HPDE6-E6E7 (cell line): ENCODE measurements around the gene MGLL.
A peak's percentile ranks its signal among the peaks of the same experiment; 100 is the strongest.

Experiments
- DNase-seq: peaks from one replicate; pipeline ENCODE4 v3.0.0; 2011; ENCODE audit warnings: missing footprints; ENCODE audit errors: extremely low spot score

Gene MGLL

GRCh38 chr3:127758013-127758412 lies 64.3 kb downstream of the MGLL start:
- no peak for DNase-seq

- DNase-seq: no peak
These were observed 67.0 kb downstream of the MGLL start for GRCh38 chr3:127755305-127755681.

- no peak for DNase-seq
These were observed 67.7 kb downstream of the MGLL start for GRCh38 chr3:127754411-127755304.

GRCh38 chr3:127753898-127754410 lies 68.4 kb downstream of the MGLL start:
- DNase-seq: no peak

DNA sequence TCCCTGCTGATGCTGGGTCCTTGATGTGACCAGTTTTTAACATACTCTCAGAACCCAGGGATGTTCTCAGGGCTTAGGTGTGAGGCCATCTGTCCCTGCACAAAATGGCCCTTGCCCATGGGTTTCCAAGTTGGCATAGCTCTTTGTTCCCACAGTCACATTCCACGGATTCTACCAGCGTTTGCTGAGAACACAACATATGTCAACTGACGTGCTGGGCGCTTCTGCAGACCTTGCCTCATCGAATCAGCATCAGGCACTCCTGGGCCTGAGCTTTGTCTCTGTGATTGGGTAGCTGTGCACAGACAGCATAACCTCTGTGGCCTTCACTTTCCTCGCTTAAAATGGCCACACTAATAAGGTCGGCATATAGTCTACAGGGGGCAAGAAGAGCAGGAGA lies 69.0 kb downstream of the MGLL start:
- no peak for DNase-seq

GRCh38 chr3:127751782-127752181 lies 70.5 kb downstream of the MGLL start:
- DNase-seq: no peak

DNA sequence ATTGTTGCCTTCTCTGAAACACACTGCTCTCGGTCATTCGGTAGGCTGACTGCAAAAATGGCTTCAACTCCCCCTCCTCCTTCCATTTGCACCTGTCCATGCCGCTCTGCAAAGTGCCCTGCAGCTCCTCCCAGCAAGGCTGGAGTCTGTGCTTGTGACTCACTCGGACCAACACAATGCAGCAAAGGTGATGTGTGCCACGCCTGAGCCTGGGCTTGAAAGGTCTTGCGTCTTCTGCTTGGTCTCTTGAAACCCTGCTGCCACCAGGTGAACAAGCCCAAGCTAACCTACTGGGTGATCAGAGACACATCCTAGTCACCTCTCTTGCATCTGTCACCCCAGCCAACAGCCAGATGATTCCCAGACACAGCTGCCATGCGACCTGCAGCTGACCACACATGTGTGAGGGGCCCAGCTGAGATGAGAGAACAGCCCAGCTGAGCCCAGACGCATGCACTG lies 71.1 kb downstream of the MGLL start:
- DNase-seq: peak; percentile 36

DNA sequence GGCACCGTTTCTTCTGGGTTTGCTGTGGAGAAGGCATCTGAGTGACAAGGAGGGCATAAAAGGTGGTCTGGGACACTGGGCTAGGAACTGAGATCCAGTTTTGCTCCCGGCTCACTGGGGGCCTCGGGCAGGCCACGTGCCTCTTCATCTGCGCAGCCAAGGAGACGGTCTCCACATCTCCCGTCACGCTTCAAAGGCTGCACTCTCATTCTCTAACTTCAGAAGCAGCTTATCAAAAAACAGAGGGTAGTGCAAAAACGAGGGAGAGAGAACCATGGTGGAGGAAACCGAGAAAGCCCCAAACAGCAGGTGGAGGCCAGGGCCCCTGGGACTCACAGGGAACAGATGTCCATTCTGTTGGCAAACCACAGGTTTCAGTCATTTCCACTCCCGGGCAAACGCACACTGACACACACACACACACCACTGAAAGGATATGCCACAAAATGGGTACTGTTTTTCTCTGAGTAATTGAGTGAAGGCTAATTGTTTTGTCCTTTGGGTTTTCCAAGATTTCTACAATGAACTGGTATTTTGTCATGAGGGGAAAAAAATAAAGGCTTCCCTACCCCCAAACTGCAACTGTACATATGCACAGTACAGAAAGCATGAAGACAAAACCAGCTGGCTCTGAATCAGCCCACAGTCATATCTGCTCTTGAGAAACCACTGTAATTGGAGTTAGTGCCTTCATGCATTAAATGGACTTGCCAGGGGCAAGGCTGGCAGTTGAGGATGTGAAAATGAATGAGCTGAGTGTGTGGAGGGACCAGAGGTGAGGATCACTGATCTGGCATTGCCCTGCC lies 71.9 kb downstream of the MGLL start:
- peak; percentile 61 for DNase-seq

- DNase-seq: no peak
These were observed 72.5 kb downstream of the MGLL start for GRCh38 chr3:127749787-127750225.

DNA sequence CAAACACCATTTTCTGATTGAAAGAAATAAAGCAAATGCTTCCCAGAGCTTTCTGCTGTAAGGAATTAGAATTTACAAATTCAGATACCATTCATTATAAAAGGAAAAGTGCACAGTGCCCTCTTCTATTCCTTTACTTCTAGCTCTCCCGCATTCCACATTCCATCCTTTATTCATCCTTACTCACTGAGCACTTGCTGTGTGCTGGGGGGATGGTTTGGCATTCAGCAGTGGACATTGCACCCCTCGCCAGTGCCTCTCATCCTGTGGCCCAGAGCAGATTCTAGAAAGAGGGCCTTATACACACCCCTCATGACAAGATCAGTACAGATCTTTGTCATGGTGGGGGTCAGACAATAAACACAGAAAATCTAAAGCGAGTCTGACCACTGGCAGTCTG lies 73.0 kb downstream of the MGLL start:
- no peak for DNase-seq

GRCh38 chr3:127748754-127749327 lies 73.5 kb downstream of the MGLL start:
- DNase-seq: no peak

GRCh38 chr3:127747751-127748521 lies 74.4 kb downstream of the MGLL start:
- peak; percentile 36 for DNase-seq

GRCh38 chr3:127747066-127747465 lies 75.2 kb downstream of the MGLL start:
- no peak for DNase-seq

DNA sequence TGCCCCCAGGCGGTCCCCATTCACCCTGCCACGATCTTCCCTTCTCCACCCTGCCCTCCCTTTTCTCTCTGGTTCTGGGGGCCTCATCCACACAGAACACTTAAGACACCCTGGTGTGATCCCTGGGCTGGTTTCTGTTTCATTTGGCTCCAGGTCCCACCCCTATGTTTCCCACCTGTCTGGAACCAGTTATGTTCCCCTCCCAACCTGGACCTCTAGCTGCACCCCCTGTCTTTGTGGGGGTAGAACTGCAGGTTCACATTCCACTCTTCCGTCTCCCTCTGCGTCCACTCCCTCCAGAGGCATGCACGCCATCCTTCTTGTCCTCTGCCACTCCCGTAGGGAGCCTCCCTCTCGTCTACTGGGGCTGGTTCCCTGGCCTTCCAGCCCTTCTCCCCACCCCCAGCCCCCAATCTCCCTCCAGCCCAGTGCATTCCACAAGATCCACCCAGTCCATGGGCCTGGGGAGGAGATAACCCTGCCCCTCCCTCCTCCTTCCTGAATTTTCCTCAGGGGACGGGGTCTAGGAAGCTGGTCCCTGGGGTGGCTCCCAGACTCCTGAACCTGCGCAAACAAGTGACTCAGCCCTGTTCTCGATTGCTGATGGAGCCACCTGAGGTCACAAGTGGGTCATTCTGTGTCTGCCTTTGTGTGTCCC lies 75.8 kb downstream of the MGLL start:
- no peak for DNase-seq

DNA sequence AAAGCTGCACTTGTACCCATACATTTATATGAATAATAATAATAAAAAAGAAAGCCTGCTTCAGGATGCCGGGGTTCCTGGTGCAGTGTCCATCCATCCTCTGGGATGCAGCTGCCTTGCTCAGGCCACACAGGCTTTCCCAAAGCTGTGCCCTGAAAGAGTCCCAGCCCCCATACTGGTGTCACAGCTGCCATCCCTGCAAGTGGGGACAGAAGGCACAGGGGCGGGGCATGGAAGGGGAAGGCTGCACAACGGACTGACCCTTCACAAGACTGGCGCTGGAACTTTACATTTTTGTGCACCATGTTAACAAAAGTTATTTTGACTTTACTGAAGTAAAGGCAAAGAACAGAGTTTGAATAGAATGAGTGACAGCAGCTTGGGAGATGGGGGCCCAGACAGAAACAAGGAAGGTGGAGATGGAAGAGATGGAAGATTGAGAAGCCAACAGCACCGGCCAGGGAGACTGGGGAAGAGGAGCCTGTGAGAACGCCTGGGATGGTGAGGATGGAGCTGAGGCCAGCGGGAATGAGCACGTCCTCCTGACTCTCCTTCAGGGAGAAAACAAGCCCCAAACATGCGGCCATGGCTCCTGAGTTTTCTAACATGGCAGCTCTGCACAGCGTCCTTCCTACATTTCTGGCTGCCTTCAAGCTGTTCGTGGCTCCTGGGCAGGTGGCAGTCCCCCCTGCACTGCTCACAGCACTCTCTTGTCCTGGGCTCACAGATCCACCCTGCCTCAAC lies 76.5 kb downstream of the MGLL start:
- no peak for DNase-seq

GRCh38 chr3:127744875-127745274 lies 77.4 kb downstream of the MGLL start:
- DNase-seq: no peak

GRCh38 chr3:127744253-127744815 lies 78.0 kb downstream of the MGLL start:
- no peak for DNase-seq

DNA sequence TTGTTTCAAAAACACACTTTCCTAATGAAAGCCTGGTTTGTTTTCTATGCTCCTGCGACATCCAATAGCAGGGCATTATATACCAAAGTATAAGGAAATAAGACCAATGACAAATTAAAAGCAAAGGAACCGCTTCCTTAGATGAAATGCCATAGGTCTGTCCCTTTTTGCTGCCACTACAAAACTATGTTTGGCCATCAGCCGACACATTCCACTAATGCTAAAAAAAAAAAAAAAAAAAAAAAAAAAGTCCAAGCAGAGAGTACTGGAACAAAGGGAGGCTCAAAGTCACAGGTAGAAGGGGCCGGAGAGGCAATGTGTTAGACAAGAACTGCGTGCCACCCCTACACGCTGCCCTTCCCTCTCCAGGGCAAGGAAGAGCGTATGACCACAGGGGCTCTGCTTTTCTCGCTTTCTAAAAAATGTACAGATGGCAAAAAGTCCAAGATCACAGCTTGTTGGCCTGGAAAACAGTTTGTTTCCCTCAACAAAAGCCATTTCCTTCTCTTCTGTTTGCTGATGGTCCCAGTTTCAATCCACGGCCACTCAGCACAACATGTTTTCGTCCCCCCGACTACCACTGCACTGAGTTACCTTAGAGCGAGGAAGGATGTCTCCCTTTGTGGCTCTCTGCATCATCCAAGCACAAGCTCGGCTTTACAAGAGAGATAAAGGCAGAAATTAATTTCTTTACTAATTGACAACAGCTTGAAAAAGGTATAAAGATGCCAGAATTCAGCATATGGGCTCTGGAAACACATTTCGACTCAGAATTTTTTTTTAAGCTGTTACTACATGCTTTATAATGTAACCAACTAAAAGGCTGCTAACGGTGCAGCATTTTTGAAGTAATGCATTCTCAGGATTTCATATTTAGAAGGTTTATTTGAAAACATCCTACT lies 78.7 kb downstream of the MGLL start:
- DNase-seq: no peak

GRCh38 chr3:127742580-127742979 lies 79.7 kb downstream of the MGLL start:
- no peak for DNase-seq
